ENCODE data around the gene ZNF518B. TPM values are rescaled to one million over a fixed set of nuclear protein-coding genes. Genes with fewer than 3 reads are reported as not detected.
"Not testable (repeated sequence)": the region's sequence is repeated elsewhere in the genome, so short reads cannot be mapped to it uniquely, and the experiment has no call there.

The ZNF518B gene
- total RNA-seq, 1 experiment from 2014 or later = not detected

- no peak for DNase-seq (ENCODE audit: low spot score)
These were observed 951 bp upstream of the ZNF518B start for GRCh38 chr4:10458177-10458576.

- no peak for DNase-seq (ENCODE audit: low spot score)
These were observed 501 bp downstream of the ZNF518B start for GRCh38 chr4:10456595-10457254.

GRCh38 chr4:10456260-10456594 is 999 bp downstream of the ZNF518B start:
- DNase-seq (ENCODE audit: low spot score) = no peak

GRCh38 chr4:10455133-10455532 is 2.1 kb downstream of the ZNF518B start:
- no peak for DNase-seq (ENCODE audit: low spot score)

GRCh38 chr4:10454726-10455125 is 2.5 kb downstream of the ZNF518B start:
- DNase-seq (ENCODE audit: low spot score) = no peak

- DNase-seq (ENCODE audit: low spot score) = no peak
These were observed 3.1 kb downstream of the ZNF518B start for GRCh38 chr4:10454121-10454520.

DNA sequence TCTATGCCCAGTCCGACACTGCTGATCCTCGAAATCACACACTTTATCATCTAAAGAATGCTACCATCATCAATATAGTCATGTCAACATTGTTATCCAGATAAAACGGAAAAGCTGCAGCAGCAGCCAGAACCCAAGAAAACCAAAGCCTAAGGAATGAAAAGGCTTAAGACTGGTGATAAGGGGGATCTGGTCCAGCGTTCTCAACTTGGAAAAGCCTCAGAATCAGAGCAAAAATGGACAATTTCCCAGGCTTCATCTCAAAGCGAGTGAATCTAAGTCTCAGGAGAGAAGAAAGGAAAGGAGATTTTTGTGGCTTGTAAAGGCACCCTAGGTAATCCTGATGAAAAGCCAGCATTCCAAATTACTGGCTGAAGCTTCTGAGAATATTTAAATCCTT is 8.2 kb downstream of the ZNF518B start:
- DNase-seq (ENCODE audit: low spot score) = no peak

GRCh38 chr4:10442976-10443375 is 14.2 kb downstream of the ZNF518B start:
- DNase-seq (ENCODE audit: low spot score) = no peak

DNA sequence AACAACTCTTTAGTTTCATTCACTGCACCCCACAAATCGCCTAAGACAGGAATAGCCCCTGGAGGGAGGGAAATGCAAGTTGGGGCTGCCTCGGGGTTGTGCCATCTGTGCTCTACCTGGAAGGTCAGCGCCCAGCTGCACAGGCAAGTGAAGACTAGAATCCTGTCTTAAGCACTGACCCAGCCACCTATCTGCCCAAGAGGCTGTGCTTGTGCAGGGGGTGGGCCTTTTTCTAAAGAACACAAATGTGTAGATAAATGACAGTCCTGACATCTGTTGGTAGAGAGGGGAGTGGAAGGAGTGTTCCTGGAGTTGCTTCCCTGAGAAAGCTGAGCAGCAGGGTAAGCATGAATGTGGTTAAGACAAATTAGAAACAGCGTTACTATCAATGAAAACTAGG is 15.7 kb downstream of the ZNF518B start:
- no peak for DNase-seq (ENCODE audit: low spot score)

GRCh38 chr4:10438924-10439323 is 18.3 kb downstream of the ZNF518B start:
- DNase-seq (ENCODE audit: low spot score) = no peak

- DNase-seq (ENCODE audit: low spot score) = no peak
These were observed 19.5 kb downstream of the ZNF518B start for GRCh38 chr4:10437735-10438134.

DNA sequence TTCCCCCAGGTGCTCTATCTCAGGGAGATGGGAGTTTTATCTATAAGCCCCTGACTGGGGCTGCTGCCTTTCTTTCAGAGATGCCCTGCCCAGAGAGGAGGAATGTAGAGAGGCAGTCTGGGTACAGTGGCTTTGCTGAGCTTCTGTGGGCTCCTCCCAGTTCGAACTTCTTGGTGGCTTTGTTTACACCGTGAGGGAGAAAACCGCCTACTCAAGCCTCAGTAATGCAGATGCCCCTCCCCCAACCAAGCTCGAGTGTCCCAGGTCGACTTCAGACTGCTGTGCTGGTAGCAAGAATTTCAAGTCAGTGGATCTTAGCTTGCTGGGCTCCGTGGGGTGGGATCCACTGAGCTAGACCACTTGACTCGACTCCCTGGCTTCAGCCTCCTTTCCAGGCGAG is 29.5 kb downstream of the ZNF518B start:
- not testable (repeated sequence) for DNase-seq (ENCODE audit: low spot score)

DNA sequence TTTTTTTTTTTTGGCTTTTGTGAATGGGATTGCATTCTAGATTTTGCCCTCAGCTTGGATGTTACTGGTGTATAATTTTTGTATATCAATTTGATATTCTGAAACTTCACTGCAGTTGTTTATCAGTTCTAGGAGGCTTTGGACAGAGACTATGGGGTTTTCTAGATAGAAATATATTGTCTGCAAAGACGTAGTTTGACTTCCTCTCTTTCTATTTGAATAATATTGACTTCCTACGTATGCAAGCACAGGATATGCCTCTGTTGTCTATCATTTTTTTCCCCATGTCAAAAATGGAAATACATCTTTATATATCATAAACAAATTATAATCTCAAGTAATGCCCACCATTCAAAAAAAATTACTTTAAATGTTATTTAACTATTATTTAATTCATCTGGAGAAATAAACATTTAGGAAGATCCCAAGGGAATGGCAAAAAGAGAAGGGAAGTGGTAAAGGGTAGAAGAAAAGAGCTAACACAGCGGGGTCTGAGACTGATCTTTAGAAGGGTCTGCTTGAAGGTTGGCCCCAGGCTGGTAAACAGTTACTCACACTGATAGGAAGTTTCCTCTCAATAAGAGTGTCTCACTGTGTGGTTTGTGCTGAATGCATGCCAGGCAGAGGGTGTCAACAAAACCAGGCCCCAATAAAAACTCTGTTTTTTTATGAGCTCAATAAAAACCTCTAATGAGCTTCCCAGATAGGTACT is 35.7 kb downstream of the ZNF518B start:
- DNase-seq (ENCODE audit: low spot score) = peak; percentile 11

GRCh38 chr4:10417740-10418139 is 39.5 kb downstream of the ZNF518B start:
- no peak for DNase-seq (ENCODE audit: low spot score)

DNA sequence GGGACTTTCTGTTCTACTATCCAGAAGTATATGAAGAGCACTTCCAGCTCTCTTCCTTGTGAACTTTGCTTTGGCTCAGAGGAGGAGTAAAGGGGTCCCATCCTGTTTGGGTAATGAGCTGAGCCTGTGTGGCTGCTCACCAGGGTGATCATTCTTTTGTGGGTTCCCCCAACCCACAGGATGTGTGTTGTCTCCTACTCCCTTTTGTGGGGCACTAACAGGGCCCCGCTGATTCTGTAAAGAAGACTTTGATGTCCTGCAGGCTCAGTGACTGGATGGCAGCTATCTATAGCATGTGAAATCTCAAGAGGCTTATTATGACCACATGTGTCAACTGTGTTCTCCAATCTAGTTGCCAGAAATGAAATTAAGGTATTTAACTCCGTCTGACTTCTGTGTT is 40.8 kb downstream of the ZNF518B start:
- no peak for DNase-seq (ENCODE audit: low spot score)

GRCh38 chr4:10413177-10413576 is 44.0 kb downstream of the ZNF518B start:
- DNase-seq (ENCODE audit: low spot score) = no peak

GRCh38 chr4:10405672-10406071 is 51.6 kb downstream of the ZNF518B start:
- no peak for DNase-seq (ENCODE audit: low spot score)

GRCh38 chr4:10403633-10404445 is 53.4 kb downstream of the ZNF518B start:
- DNase-seq (ENCODE audit: low spot score) = peak; percentile 56

GRCh38 chr4:10395971-10396580 is 61.1 kb downstream of the ZNF518B start:
- no peak for DNase-seq (ENCODE audit: low spot score)
